ENCODE data around the gene FOXF1.
A peak's percentile ranks its signal among the peaks of the same experiment; 100 is the strongest.

Gene FOXF1

DNA sequence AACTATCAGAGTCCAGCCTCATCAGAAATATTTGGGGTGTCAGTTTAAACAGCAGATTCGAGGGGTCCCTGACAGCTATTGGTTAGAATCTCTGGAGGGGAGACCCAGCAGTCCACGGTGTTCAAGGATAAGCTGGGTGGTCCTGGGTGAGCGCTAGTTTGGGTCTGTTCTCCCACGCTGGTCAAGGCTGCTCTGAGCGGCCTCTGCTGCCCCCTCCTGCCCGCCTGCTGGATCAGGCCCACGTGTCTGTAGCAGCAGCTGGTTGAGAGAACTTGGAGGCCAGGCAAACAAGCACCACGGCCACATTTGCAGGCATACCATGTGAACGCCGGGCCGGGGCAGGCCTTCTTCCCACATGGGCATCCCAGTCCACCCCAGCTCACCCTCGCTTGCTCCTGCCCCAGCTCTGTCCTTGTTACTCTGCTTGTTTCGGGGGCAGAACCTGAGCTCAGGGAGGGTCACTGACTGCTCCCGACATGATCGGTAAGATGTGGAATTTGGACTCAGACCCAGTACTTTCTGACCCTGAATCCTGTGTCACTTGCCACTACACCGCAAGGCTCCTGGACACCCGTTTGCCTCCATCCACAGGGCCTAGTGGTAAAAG is 7.4 kb downstream of the FOXF1 start:
- no peak for DNase-seq (ENCODE audit: low read depth)

DNA sequence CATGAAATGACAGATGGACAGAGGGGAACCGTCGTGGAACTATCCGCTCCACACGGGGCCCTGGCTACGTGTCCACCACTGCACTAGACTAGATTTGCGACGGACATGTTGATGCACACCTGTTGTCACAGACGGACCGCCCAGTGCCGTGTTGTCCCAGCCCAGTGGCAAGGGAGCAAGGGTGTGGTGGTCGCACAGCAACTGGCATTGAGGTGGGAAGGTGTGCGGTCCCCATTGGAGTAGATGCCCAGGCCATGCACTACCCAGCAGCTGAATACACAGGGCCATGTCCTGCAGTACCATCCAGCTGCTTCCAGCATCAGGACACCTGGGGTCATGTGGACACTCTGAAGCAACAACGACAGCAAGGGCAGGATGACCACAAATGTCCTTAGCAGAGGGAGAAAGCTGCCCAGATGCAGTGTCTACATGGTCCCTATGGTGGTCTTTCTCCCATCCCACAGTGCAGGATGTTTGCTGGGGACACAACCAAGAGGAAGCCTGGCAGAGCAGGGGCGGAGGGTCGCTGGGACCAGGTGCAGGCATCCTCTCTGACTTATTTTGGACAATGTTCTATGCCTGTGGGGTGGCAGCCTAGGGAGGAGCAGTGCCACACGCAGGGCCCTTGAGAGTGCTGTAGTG is 8.8 kb downstream of the FOXF1 start:
- DNase-seq (ENCODE audit: low read depth), result no peak

DNA sequence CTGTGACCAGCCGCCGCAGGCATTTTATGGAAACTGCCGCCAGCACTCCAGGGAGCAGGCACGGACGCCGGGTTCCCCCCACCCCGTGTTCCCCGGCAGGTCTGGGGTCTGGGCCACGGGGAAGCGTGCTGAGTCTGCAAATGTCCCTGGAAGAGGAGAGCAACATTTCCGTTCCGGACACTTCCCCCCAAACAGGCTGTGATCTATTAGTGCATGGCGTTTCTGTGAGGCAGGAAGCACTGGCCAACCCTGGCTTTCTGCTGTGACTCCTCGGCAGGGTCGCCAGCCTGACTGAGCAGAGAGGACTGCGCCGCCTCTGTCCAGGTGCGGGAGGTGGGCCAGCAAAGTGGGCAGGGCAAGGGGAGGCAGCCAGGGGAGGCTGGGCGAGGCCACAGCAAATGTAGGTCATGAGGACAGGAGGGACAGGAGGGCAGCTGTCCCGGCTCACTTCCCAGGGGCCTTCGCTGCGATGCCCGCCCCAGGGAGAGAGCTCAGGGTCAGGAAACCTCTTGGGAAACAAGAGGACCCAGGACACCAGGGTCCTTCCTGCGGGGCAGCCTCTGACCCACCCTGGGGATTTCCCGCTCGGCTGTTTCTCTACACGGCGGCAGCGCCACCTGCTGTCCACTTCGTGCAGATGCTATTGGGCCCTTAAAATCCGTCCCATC is 9.5 kb downstream of the FOXF1 start:
- peak; percentile 17 for DNase-seq (ENCODE audit: low read depth)

DNA sequence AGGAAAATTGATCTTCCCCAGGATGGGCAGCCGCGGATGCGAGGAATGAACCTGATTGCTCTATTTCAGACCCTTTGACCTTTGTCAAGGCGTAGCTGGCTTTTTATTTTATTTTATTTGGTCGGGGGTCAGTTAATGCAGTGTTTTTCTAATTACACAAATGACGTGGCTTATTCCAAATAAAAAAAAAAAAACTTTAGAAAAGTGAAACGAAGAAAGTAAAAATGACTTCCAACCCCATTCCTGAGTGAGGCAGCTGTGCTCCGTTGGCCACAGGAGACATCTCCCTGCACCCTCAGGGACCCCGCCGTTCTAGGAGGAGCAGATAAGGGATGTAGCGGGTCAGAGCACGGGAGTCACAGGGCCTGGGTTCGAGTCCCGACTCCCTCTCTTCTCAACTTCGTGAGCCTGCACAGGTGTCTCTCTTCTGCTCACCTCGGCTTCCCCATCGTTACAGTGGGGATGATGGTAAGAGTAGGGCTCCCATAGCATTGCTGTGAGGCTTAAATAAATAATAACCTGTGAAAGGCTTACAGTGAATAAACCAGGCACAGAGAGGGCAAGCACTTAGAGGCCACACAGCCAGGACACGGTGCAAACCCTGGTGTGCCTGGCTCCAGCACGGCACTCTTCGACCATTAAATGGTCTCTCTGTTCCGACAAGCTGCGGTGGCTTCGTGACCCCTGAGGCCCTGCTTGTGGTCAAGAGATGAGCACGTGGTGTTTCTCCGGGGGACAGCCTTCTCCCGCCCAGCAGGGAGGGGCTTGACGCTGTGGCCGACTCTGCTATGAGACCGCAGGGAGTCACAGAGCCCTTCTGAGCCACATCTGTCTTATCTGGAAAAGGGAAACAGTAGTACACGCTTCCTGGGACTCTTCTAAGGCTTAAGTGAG is 10.2 kb downstream of the FOXF1 start:
- no peak for DNase-seq (ENCODE audit: low read depth)

DNA sequence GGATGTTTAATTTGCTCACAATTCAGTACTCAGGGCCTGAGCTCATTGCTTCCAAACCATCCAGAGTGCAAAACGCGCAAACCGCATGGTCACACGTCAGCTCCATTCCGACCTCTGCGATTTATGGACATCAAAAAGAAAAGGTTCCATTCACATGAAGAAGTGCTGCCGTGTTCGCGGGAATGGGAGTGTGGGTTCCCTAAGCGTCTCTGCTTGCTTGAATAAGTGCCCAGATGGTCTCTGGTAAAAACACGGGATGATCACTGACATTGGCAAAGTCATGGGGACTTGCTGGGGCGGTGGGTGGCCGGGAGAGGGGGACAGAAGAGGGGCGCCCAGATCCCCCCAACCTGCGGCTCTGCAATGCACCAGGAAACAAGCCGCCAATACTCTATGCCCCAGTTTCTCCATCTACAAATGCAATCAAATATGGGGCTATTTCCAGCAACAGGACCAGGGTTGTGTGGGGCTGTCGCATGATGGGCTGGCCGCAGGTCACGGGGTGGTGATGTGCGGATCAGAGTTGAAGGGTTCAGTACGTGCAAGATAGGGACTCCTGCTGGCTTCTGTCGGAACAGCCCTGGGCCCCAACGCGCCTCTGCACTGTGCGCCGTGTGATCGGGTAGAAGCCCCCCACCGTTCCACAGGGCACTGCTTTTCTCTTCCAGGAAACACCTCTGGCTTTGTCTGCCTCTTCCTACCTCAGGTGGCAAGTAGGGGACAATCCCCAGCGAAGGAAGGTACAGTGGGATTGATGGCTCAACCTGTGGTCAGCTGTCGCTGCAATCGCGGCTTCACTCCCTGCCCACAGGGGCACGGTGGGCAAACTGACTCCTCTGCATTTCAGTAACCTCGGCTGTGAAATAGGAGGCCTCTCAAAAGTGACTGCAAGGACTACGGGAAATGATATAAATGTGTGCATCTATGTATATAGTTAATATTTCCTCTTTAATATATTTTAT is 11.2 kb downstream of the FOXF1 start:
- DNase-seq (ENCODE audit: low read depth), result no peak

DNA sequence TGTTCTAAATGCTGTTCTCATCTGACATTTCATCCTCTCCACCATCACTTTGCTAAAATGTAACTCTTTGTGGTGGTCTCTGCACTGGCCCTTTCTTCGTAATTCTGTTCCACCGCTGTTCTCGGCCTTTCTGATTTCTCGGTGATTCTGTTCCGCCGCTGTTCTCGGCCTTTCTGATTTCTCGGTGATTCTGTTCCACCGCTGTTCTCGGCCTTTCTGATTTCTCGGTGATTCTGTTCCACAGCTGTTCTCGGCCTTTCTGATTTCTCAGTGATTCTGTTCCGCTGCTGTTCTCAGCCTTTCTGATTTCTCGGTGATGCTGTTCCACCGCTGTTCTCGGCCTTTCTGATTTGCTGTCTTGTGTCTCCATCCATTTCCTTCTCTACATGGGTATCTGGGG is 12.3 kb downstream of the FOXF1 start:
- DNase-seq (ENCODE audit: low read depth), result no peak

DNA sequence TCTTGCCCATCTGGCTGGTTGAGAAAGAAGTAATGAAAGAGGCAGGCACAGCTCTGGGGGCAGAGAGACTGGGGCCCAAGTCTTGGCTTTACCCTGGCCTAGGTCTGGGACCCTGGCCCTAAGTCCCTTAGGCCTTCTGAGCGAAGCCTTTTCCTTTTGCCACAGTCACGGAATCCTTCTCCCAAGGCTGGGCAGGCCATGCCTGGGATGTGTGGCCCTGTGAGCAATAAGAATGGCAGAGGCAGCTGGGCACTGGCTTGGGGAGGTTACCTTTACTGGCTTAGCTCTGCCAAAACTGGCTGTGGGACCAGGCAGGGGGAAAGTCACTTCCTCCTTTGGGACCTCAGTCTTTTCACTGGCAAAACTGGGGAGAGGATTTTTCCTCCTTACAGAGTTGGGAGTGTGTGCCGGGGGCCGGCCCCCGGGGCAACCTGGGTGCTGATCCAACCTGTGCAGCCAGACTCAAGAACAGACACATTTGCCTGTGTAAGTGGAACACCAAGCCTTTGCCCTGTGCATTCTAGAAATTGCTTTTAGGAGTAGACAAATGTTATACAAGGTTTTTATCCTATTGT is 12.9 kb downstream of the FOXF1 start:
- no peak for DNase-seq (ENCODE audit: low read depth)

DNA sequence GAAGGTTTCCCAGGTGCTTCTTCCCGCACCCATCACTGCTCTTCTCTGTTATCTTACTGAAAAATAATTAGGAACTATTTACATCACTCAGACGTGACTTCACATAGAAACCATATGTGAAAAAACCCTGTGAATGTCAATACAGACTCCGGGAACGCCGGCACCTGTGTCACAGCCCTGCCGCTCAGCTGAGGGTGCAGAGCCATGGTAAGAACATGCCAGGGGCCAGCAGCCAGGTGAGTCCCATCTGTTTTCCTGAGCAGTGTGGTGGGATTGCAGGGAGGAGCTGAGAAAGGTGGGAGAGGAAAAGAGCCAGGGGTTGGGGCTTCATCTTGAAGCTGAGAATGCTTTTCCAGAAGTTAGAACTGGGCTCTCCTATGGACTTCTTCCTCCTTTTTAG is 13.7 kb downstream of the FOXF1 start:
- no peak for DNase-seq (ENCODE audit: low read depth)

DNA sequence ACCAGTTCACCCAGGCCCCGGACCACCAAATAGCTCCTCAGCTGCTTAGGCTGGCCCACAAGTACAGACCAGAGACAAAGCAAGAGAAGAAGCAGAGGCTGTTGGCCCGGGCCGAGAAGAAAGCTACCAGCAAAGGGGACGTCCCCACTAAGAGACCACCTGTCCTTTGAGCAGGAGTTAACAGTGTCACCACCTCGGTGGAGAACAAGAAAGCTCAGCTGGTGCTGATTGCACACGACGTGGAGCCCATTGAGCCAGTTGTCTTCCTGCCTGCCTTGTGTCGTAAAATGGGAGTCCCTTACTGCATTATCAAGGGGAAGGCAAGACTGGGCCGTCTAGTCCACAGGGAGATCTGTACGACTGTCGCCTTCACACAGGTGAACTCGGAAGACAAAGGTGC is 15.4 kb downstream of the FOXF1 start:
- DNase-seq (ENCODE audit: low read depth), result no peak

DNA sequence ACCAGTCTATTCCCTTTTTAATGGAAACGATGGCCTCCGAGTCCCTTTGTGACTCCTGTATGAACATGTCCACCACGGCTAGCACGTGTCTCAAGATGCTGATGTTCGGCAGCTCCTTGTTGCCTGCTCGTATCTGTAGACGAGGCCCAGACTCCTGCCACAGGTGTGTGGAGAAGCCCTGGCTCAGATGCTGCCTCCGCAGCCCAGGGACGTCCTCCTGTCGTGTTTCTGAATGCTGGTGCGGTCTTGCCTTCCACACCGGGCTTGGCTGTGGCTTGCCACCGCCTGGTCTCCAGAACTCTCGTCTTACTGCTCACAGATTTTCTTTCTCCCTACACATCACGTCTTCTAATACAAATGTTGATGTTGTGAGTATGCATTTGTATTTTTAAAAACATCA is 17.0 kb downstream of the FOXF1 start:
- no peak for DNase-seq (ENCODE audit: low read depth)

DNA sequence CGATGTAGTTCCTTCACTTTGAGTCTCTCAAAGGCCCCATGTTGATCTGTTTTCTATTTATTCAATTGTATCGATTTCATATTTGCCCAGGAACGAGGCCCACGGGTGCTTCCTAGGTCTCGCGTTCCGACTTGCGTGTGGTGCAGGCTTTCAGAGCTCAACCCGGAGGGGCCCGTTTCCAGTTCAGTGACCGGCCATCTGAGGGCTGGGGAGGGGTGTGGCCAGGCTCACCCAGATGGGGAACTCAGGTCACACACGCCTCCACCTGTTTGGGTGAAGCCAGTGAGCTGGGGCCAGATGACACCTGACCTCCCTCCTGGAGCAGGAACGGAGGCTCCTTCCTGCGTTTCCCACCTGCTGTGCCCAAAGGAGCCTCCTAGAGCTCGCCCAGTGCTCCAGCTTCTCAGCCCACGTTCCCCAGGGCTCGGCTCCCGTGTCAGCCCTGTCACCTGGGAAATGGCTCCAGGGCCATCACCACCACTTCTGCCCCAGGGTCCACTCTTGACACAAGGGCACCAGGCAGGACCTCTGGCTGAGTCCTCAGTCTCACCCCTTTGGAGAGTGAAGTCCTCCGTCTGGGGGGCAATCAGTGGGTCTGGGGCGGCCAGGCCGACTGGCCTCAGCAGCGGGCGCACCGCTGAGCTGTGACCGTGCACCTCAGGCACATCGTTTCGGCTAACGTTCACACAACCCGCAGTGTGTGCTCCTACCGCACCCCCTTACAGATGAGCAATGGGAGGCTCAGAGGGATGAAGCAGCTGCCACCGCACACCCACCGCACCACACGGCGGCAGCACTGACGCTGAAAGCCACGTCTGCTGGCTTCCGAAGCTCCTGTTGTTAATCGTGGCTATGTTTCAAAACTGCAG is 18.0 kb downstream of the FOXF1 start:
- DNase-seq (ENCODE audit: low read depth), result no peak

DNA sequence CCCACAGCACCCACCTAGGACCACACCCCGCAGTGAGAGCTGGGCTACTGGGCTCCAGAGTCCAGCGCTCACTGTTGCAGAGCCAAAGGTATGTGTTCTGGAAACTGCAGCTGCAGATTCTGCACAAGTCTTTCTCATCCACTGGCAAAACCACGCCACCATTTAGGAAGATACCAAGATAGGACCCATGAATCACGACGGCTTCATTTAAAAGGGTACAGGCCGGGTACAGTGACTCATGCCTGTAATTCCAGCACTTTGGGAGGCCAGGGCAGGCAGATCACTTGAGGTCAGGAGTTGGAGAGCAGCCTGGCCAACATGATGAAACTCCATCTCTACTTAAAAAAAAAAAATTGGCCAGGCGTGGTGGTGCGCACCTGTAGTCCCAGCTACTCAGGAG is 18.8 kb downstream of the FOXF1 start:
- no peak for DNase-seq (ENCODE audit: low read depth)

DNA sequence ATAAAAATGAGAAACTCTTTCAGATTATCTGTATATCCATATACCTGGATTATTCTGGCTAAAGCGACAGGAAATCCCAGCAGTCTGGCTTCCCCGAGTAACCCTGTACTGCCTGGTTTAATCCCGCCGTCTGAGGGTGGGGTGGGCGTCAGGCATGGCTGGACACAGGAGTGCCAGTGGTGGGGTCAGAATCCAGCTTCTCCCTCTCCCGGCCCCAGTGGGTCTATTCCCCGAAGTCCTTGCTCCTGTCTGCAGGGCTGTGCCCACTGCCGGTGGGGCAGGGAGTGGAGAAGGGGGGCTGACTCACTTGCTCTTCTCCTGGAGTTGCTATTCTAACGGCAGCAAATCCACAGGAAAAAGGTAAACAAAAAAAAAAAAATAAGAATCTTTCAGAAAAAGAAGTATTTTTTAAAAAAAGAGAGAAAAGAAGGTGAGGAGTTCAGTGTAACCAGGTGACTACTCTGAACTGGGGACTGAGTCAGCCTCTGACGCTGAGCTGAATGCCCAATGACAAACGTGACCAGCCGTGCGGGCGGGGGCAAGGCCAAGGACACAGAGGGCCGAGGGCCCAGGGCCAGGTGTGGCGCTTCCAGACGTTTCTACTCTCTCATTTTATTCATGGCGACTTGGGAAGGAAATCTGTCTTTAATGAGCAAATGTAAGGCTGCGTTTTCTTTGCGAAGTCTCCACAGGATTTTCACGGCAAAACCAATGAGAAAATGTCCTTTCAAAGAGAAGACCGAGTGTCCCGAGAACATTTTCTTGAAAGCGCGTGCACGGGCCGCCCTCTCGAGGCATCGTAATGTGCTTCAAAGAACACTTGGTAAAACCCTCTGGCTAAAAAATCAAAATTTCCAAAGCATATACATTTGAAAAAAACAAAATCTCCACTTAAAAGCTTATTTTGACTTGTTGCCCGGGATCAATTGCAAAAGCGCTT is 20.2 kb downstream of the FOXF1 start:
- no peak for DNase-seq (ENCODE audit: low read depth)

DNA sequence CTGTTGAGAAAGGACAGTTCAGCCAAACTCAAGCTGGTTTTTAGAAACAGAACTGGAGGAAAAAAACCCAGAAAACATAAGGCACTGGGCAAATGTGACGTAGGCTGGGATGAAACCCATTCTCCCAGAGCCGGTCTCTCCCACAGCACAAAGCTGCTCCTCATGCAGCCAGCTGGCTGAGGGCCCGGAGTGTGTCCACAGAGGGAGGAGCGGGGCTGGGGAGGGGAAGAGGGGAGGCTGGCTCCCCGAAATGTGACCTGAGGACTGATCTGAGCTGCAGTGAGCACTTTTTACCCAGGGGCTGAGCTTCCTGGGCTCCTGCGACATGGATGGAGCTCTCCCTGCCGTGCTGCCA is 20.8 kb downstream of the FOXF1 start:
- no peak for DNase-seq (ENCODE audit: low read depth)

DNA sequence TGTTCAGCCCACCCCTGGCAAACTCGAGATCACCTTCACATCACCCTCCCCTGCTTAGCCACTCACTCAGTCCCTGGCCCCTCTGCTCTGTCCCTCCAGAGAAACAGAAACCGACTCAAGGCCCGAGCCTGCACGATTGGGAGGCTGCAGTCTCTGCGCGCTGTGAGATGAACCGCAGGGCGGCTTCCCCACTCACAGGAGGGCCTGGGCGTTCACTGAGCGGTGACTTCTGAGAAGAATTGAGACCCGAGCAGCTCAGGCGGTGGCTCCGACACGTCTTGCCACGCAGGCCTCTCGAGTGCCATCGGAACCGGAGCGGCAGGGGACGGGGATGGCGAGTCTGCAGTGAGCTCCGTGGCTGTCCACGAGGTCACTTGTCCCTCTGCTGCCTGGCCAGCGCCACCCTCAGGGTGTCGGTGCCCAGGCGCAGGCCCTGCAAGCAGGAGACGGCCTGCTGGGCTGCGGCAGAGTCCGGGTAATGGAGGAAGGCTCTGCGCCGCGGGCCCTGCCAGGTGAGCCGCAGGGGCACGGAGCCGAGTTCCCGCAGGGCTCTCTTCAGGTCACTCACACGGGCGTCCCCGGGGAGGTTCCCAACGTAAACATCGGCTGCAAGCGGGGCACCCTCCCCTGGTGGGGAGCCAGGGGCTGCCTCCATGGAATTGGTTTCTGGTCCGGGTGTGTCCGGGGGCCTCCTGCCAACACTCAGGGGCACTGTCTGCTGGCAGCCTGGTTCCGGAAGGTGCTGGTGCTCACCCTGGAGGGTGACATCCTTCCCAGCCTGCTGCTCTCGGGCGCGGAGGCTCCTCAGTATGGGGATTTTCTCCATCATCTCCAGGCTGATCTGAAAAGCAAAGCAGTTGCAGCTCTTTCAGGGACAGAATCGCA is 21.6 kb downstream of the FOXF1 start:
- no peak for DNase-seq (ENCODE audit: low read depth)

DNA sequence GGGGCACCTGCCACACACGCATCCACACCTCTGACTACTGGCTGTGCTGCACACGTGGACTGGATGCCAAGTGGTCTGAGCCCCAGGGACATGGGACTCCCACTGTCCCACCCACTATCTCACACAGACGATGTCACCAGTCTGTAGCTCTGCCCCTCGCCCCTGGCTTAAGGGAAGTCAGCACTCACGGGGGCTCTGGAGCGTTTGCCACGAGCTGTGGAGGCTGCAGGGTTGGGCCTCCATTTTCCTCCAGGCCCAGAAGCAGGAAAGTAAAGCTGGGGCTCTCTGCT is 22.1 kb downstream of the FOXF1 start:
- no peak for DNase-seq (ENCODE audit: low read depth)

DNA sequence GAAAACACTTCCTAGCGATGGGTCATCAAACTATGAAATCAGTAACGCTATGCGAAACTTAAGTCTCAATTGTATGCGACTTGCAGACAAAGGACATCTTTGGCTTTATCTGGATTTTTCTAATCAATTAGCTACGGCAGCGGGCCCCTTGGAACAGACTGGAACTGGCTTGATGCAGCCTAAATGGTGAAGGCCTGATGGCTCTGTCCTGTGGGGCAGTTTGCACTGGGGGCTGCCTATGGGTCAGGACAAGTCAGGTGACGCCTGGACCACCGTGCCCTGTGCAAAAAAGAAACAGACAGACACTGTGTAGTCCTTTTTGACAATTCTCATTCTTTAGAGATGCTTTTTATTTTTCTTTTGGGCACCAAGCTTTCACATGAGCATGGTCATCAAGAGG is 22.7 kb downstream of the FOXF1 start:
- no peak for DNase-seq (ENCODE audit: low read depth)

DNA sequence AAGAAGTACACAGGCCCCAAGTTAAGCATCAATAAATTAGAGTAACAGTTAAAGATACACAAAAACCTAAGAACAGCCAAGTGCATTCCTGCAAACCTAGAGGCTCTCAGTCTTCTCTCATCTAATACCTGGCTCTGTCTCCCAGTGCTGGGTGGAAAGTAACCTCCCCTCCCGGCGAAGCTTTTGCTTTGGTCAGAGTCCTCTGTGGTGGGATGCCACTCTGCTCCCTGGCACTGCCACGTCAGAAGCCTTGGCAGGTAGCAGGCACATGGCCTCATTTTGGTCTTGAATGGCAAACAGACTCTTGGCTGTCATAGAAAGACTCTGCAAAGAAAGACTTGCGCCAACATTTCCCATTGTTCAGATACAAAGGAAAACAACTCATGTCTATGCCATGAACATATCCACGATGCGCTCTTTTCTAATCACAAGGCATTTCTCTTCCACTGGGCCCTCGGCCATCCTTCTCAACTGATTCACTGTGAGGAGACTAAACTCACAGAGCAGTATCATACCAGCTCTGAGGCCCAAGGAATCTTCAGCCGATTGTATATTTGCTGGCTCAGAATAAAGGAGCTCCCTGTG is 23.5 kb downstream of the FOXF1 start:
- no peak for DNase-seq (ENCODE audit: low read depth)

All from stimulated activated CD8-positive, alpha-beta memory T cell treated with anti-CD3 and anti-CD28 coated beads, Interleukin-12 subunit alpha, Interleukin-12 subunit beta, amount 100 ng/mL, for 1 hour (primary cell).